GM19043 (cell line): Measurements from ENCODE around the gene SPI1.

Source experiments
- ATAC-seq: cut with Tn5 transposase; IDR thresholded peaks from one replicate; pipeline ENCODE4 v1.9.1; 2021; ENCODE audit warnings: low read depth; ENCODE audit not compliant: unreplicated experiment

SPI1 gene

DNA sequence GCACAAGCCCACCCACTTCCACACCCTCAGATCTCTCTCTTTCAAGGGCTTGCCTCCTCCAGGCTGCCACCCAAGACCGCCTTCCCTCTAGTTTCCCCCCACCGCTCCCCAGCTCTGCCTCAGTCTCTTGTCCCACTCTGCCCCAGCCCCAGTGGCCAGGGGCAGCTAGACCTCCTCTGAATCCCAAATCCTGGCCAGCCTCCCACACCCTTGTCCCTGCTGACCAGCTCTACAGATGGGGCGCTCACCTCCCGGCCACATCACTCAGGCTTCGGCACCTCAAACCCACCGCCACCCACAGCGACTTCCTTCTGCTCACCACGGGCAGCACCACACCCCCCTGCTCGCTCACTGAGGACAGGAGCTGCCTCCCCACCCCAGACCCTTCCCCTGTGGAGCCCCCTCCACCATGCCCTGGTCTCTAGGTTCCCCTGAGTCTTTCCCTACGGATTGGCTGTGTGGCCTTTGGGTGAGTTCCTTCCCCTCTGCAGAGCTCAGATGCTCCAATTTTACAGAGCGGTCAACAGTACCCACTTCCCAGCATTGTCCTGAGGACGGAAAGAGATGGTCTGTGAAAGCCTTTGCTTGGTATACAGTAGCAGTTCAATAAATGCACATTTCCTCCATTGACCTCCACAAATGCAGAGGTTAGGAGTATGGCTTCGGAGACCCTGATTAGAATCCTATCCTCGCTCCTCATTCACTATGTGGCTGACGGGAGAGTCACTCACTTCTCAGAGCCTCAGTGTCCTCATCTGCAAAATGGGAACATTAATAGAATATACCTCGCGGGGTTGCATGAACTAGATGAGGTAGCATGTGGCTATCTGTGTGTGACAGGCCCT, 11.5 kb upstream of the SPI1 start:
- no peak for ATAC-seq

GRCh38 chr11:47388697-47389576, 10.6 kb upstream of the SPI1 start:
- ATAC-seq = no peak

- ATAC-seq = no peak
These were observed 9.8 kb upstream of the SPI1 start for GRCh38 chr11:47387944-47388696.

- ATAC-seq = no peak
These were observed 6.2 kb upstream of the SPI1 start for GRCh38 chr11:47384498-47384897.

- no peak for ATAC-seq
These were observed 4.7 kb upstream of the SPI1 start for GRCh38 chr11:47383071-47383470.

GRCh38 chr11:47380078-47380477, 1.7 kb upstream of the SPI1 start:
- no peak for ATAC-seq

- ATAC-seq = no peak
These were observed 970 bp upstream of the SPI1 start for GRCh38 chr11:47379317-47379716.

DNA sequence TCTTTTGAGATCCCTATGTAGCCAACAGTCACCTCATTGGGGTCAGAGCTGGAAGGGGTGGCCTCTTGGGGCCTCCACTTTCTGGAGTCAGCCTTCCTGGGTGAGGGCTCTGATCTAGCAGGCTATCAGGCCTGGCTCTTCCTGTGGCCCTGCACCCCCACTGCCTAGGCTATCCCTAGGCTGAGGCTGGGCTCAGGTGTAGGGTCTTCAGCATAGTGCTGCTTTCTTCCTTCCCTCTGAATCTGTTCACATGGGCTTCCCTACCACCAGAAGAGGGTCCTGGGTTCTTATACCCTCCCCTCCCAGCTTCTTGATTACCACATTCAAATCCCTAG, 456 bp upstream of the SPI1 start:
- ATAC-seq = no peak

- ATAC-seq = no peak
These were observed 757 bp downstream of the SPI1 start for GRCh38 chr11:47377571-47378009.

DNA sequence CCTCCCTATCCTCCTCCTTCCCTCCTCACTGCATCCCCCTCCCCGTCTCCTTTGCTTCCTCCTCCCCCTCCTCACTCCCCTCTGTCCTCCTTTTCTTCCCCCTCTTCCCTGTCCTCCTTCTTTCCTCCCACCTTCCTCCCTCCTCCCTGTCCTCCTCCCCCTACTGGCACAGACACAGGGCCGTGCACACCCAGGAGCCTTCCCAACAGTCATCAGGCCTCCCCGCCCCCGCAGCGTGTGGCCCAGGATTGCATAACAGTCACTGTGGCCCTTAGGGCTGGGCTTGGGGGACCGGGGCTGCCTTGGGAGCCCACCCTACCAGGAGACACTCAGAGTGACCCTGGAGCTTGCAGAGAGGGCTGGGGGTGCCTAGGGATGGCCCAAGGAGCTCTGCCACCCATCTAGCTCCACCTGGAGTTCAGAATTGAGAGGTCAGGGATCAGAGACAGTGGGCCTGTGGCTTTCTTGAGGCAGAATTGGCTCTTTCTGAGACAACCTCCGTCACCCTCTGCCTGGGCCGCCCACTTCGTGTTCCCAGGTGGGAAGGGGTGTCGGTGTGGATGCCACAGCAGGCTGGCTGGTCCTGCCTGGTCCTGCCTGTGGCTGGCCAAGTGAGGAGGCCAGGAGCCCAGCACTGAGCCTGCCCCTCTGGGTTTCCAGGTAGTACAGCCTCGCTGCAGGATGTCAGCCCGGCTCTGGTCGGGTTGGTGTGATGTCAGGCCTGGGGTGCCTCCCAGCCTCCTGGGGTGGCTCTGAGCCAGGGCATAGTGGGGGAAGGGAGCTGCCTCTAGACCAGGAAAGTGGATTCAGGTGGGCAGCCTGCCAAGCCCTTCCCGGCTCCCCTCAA, 1.6 kb downstream of the SPI1 start:
- ATAC-seq = no peak

GRCh38 chr11:47376107-47376524, 2.2 kb downstream of the SPI1 start:
- ATAC-seq = no peak

DNA sequence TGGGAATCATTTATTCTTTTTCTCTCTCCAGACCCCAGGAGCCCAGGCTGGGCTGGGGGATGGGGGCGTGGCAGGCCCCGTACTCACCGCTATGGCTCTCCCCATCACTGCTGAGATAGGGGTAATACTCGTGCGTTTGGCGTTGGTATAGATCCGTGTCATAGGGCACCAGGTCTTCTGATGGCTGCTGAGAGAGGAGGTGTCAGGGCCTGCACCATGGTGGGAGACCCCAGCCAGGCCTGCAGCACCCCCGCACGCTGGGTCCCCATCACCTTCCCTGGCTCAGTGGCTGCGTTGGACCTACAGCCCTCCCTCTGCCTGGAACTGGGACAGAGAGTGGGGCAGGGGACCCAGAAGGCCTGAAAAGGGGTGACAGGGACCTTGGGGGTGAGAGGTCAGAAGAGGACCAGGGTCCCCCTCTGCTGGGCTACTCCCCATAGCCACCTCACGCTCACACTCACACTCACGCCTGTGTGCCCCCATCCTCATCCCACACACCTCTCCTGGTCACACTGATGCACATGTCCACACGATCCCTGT, 2.7 kb downstream of the SPI1 start:
- ATAC-seq = no peak

- ATAC-seq = no peak
These were observed 3.3 kb downstream of the SPI1 start for GRCh38 chr11:47375020-47375419.

DNA sequence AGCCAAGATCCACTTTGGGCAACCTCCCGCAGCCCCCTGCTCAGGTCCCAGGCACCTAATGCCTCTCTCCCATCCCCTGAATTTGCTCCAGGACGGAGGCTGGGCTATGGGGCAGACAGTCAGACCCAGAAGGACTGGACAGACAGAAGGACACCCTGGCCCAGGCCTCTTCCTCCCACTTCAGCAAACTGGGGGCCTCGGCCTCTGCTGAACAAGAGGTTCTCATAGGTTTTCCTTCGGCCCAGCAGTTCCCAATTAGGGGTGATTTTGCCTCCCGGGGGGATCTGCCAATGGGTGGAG, 3.7 kb downstream of the SPI1 start:
- ATAC-seq = no peak

DNA sequence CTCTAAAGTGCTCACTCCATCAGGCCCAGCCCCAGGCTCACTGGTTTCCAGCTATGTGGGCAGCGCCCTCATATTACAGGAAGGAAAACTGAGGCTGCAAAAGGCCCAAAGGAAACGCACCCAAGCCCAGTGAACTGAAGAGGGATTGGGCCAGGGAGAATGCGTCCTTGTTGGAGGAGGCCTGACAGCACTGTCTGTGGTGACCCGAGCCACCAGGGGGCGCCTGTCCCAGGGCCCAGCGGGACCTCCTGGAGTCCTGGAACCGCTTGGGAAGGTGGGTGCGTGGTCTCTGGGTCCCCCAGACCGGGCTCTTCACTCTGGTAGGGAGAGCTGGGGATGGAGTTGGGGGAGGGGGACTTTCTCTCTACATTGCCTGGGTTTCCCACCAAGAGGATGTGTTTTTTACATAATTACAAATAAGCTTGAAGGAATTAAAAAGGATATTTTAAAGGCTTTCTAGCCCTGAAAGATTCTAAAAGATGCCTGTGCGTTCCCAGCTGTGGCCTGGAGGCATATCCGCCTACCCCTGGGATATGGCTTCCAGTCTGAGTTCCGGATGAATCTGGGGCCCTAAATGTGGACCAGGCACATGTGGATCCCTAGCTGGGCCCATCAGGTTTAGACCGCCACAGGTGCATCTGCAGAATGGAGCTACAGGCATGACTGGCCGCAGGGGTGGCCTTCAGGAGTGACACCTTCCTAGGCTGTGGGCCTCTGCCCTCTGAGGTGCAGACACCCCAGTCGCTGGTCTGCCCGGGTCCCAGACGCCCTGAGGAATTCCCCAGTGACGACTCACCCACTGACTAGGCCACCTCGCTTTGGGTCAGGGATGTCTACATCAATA, 4.2 kb downstream of the SPI1 start:
- ATAC-seq = no peak

DNA sequence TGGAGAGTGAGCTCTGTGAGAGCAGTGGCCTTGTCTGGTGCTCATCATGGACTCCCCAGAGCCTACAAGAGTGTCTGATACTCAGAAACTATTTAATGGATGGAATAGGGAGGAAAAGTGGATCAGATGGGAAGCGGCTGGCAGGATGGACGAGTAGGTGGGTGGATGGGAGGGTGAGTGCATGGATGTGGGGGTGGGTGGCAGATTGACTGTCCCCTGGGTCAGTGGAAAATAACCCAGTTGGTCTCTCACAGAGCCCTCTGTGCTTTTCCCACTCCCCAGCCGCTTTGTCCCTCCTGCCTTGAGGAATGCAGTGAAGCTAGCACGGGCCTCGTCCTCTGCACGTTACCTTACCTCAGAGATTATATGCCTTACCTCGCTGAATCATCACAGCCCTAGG, 5.9 kb downstream of the SPI1 start:
- no peak for ATAC-seq

- no peak for ATAC-seq
These were observed 8.7 kb downstream of the SPI1 start for GRCh38 chr11:47369676-47370075.

DNA sequence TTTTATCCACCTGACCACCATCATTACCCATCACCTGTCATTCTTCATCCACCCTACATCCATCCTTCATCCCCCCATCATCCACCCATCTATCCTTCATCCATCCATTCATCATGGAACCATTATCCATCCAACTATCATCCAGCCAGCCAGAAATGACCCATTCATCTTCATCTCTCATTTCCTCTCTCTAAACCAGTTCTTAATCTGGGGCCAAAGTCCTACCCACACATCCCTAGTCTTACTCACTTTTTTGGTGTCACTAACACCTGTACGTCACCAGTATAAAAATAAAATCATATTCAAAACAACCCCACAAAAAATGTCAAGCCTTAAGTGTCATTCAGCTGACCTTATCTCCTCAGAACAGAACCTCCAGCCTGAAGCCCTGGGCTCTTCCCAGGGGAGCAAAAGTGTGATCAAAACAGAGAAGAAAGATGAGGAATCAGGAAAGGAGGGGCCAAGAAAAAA, 12.3 kb downstream of the SPI1 start:
- ATAC-seq = no peak

GRCh38 chr11:47361419-47361818, 16.9 kb downstream of the SPI1 start:
- no peak for ATAC-seq
